Measurements from ENCODE around the gene KAT2B.

Gene KAT2B

GRCh38 chr3:20035019-20035418 lies 5.2 kb upstream of the KAT2B start:
- no peak overlapping the region for H3K4me3 ChIP-seq (ENCODE audit: low read depth, low read length)
- no peak for DNase-seq (ENCODE audit: low read depth)
- TF ChIP-seq, protein P1, sequence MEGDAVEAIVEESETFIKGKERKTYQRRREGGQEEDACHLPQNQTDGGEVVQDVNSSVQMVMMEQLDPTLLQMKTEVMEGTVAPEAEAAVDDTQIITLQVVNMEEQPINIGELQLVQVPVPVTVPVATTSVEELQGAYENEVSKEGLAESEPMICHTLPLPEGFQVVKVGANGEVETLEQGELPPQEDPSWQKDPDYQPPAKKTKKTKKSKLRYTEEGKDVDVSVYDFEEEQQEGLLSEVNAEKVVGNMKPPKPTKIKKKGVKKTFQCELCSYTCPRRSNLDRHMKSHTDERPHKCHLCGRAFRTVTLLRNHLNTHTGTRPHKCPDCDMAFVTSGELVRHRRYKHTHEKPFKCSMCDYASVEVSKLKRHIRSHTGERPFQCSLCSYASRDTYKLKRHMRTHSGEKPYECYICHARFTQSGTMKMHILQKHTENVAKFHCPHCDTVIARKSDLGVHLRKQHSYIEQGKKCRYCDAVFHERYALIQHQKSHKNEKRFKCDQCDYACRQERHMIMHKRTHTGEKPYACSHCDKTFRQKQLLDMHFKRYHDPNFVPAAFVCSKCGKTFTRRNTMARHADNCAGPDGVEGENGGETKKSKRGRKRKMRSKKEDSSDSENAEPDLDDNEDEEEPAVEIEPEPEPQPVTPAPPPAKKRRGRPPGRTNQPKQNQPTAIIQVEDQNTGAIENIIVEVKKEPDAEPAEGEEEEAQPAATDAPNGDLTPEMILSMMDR (conservative IDR thresholded peaks at IDR 0.05; ENCODE audit: low read depth, low read length), result no peak

DNA sequence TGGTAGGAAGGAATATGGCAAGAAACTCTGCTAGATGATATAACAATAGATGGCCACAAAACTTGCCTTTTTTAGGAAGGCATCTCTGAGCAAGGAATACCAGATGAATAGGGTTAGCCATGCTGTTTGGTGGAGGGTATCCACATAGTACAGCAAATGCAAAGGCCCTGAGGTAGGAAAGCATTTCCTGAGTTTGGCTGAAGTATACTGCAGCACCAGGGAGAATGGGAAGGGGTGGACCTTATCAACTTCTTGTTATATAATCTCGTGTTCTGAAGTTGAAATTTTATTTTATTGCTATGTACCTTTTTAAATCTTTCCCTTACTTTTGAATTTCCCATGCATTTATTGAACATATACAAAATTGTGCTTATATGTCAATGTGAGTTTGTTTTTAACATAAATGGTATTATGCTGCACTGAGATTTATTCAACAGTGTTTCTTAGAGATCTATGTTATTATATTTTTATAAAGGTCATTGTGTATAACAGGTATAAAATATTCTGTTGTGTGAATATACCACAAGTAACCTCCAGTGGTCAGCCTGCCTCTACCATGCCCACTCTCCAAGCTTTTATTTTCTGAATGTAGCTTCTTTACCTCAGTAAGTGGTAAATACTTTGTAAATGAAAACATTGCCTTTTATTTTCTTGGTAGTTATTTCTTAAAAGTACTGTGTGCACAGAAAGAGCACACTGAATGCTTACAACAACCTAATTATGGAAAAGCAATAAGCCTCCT lies 2.8 kb upstream of the KAT2B start:
- H3K4me3 ChIP-seq (ENCODE audit: low read depth, low read length), result no peak overlapping the region
- TF ChIP-seq, protein P1 (conservative IDR thresholded peaks at IDR 0.05; ENCODE audit: low read depth, low read length), result peak; percentile 33
- no peak for DNase-seq (ENCODE audit: low read depth)

DNA sequence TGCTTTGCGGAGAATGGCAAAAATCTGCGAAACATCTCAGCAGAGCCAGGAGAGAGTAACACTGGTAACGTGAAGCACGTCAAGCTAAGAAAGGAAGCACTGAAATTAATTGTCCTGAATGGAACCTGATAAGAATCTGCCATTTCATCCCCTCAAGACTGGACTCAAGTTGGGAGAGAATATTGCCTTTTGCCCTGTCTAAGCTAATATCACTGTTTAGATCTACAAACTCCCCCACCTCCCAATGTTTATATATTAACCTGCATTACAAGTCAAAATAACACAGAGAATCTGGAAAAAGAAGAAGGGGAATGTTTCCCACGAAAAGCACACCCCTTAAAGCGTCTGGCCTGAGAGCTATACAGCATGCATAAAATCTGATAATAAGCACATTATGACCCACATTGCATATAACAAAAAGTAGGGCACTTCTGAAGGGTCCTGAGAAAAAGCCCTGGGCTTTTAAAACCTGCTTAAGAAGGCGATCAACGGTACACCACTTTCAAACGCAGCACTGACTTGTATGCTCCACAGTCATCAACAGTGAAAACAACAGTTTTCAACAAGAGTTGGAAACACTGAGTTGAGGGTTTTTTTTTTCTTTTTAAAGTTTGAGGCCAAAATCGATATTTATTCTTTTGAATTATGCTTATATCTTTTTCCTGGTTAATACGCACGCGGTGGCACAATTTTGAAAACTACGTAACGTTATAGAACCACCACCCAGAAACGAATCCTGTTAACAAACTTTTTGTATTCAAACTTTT lies 1.4 kb upstream of the KAT2B start:
- H3K4me3 ChIP-seq (ENCODE audit: low read depth, low read length), result peak overlapping the region; percentile 82
- TF ChIP-seq, protein P1 (conservative IDR thresholded peaks at IDR 0.05; ENCODE audit: low read depth, low read length), result no peak
- DNase-seq (ENCODE audit: low read depth), result no peak

- TF ChIP-seq, protein P1 (conservative IDR thresholded peaks at IDR 0.05; ENCODE audit: low read depth, low read length), result no peak
- H3K4me3 ChIP-seq (ENCODE audit: low read depth, low read length), result peak overlapping the region; percentile 82
- DNase-seq (ENCODE audit: low read depth), result no peak
Observed at GRCh38 chr3:20039466-20039764, 831 bp upstream of the KAT2B start.

GRCh38 chr3:20040548-20041196 lies 426 bp downstream of the KAT2B start:
- H3K4me3 ChIP-seq (ENCODE audit: low read depth, low read length), result peak overlapping the region; percentile 82
- DNase-seq (ENCODE audit: low read depth), result peak; percentile 74
- TF ChIP-seq, protein P1 (conservative IDR thresholded peaks at IDR 0.05; ENCODE audit: low read depth, low read length), result peak; percentile 42

GRCh38 chr3:20041197-20041780 lies 1.0 kb downstream of the KAT2B start:
- TF ChIP-seq, protein P1 (conservative IDR thresholded peaks at IDR 0.05; ENCODE audit: low read depth, low read length), result no peak
- peak overlapping the region; percentile 82 for H3K4me3 ChIP-seq (ENCODE audit: low read depth, low read length)
- peak; percentile 35 for DNase-seq (ENCODE audit: low read depth)

All from choroid plexus epithelial cell (primary cell).